Panc1 (cell line): Measurements from ENCODE around the gene LYPD6. TPM values are rescaled to one million over a fixed set of nuclear protein-coding genes. Genes with fewer than 3 reads are reported as not detected.

ENCODE experiments used
- ATAC-seq: fragments of 200-7000 bp; cut with Tn5 transposase; 2 replicates; pipeline ENCODE4 v1.9.1; 2020; ENCODE audit warnings: mild to moderate bottlenecking, moderate library complexity
- BruUV-seq: library from RNA; stranded (reverse); fragments of 400-500 nt; replicated peaks from 2 replicates; lab custom pipeline; 2021; lab: Mats Ljungman, UMichigan
- CTCF ChIA-PET: fragments of 300-600 bp; sonication (Branson Sonifier 250); formaldehyde crosslinking; loops from one replicate; lab custom pipeline; 2022; ENCODE audit warnings: antibody characterized with exemption; lab: Charles Lee
- POLR2A ChIA-PET: fragments of 300-600 bp; sonication (Branson Sonifier 250); formaldehyde crosslinking; loops from one replicate; lab custom pipeline; 2022; ENCODE audit warnings: antibody characterized with exemption; lab: Charles Lee
- DNase-seq: peaks from one replicate; pipeline ENCODE4 v3.0.0-alpha.2; 2010; ENCODE audit warnings: low read depth, low spot score
- H3K27ac ChIP-seq: 2 replicates; pipeline ENCODE4 v1.5.1; 2011; ENCODE audit warnings: mild to moderate bottlenecking, low read length, inconsistent platforms
- H3K27me3 ChIP-seq: fragments of 200-500 bp; sonication (Bioruptor generic); 2 replicates; pipeline ENCODE4 v1.6.0; 2014; ENCODE audit warnings: low read length, inconsistent platforms; ENCODE audit not compliant: control insufficient read depth, insufficient read depth
- H3K36me3 ChIP-seq: fragments of 200-500 bp; sonication (Bioruptor generic); 2 replicates; pipeline ENCODE4 v1.5.1; 2014; ENCODE audit warnings: inconsistent platforms, mild to moderate bottlenecking, low read length, moderate library complexity; ENCODE audit not compliant: control insufficient read depth, insufficient read depth
- H3K4me1 ChIP-seq: 2 replicates; pipeline ENCODE4 v1.5.1; 2011; ENCODE audit warnings: inconsistent platforms, mild to moderate bottlenecking, low read length, moderate library complexity; ENCODE audit not compliant: control insufficient read depth, insufficient read depth
- H3K4me3 ChIP-seq, 2 experiments: 2 replicates each; pipeline ENCODE4 v1.5.1; 2011 to 2012; ENCODE audit warnings: low read depth in 2 of 2, low read length in 2 of 2, mild to moderate bottlenecking in 2 of 2, inconsistent platforms in 1 of 2, moderate library complexity in 1 of 2
- H3K9me3 ChIP-seq: fragments of 200-500 bp; sonication (Bioruptor generic); 2 replicates; pipeline ENCODE4 v1.5.1; 2014; ENCODE audit warnings: low read depth, mild to moderate bottlenecking, inconsistent platforms, low read length, moderate library complexity; ENCODE audit not compliant: control insufficient read depth, insufficient read depth
- CTCF ChIP-seq: fragments of 450-650 bp; IDR thresholded peaks from 2 replicates; pipeline ENCODE4 v1.5.1; 2017; ENCODE audit warnings: mild to moderate bottlenecking
- POLR2AphosphoS5 ChIP-seq: IDR thresholded peaks from 2 replicates; pipeline ENCODE4 v1.6.1; 2012; ENCODE audit warnings: mild to moderate bottlenecking, low read depth, low read length, moderate library complexity
- REST ChIP-seq, 2 experiments: IDR thresholded peaks; 2 replicates each; pipeline ENCODE4 v1.6.1; 2011 to 2012; ENCODE audit warnings: low read depth in 2 of 2, control low read depth in 1 of 2, low read length in 1 of 2, mild to moderate bottlenecking in 1 of 2, moderate library complexity in 1 of 2; ENCODE audit not compliant: insufficient read depth in 1 of 2
- SIN3A ChIP-seq: IDR thresholded peaks from 2 replicates; pipeline ENCODE4 v1.6.1; 2012; ENCODE audit warnings: low read depth, mild to moderate bottlenecking, low read length, moderate library complexity, borderline replicate concordance; ENCODE audit not compliant: insufficient read depth
- TCF7L2 ChIP-seq: IDR thresholded peaks from 2 replicates; pipeline ENCODE4 v1.6.1; 2011; ENCODE audit warnings: mild to moderate bottlenecking, low read depth, low read length, inconsistent platforms
- in situ Hi-C: cut with HindIII; loops from 2 replicates; pipeline ENCODE4 v1.10.0; 2016; ENCODE audit warnings: low sequenced_read_pairs, low pct_unique_long_range_greater_than_20kb
- intact Hi-C: fragments of 100-400 bp; cut with micrococcal nuclease; formaldehyde crosslinking; loops from one replicate; pipeline ENCODE4 v1.10.0; 2022; ENCODE audit not compliant: unreplicated experiment
- total RNA-seq: library from RNA; stranded (reverse); gene quantifications from one replicate; pipeline ENCODE4 v1.2.1, GENCODE V29; 2021; ENCODE audit not compliant: unreplicated experiment

Gene LYPD6
- total RNA-seq, 1 experiment from 2014 or later, result 0.31 TPM

GRCh38 chr2:149313512-149313972, 16.8 kb upstream of the LYPD6 start:
- intact Hi-C loops, result no loop called here
- H3K36me3 ChIP-seq, result no peaks in the 10 kb centered on the region
- peak; percentile 75; the same call in 1 of the 2 replicates for ATAC-seq
- H3K9me3 ChIP-seq, result no peaks in the 10 kb centered on the region
- POLR2A ChIA-PET, result no interaction called here
- peak; percentile 15 for DNase-seq
- peaks cover 5% of the 10 kb centered on the region; the same call in 1 of the 2 replicates for H3K27me3 ChIP-seq
- H3K4me3 ChIP-seq, result no peak overlapping the region
- in situ Hi-C loops, result no loop called here
- CTCF ChIA-PET, result interaction anchor here (0.7 kb wide), 1 partner anchor 262 kb away, joined by 3 read pairs; no protein-coding TSS in a partner anchor
- no peak overlapping the region for H3K27ac ChIP-seq
- no peaks in the 10 kb centered on the region for H3K4me1 ChIP-seq
- TF ChIP-seq TCF7L2 (no peak), CTCF (peak; percentile 76)
- no TSS peak for BruUV-seq

- DNase-seq (no peak), ATAC-seq (no peak)
Measured at GRCh38 chr2:149314687-149315086, 15.7 kb upstream of the LYPD6 start.

GRCh38 chr2:149315461-149315860, 14.9 kb upstream of the LYPD6 start:
- CTCF ChIA-PET, result no interaction called here

More at GRCh38 chr2:149314687-149315086, 15.7 kb upstream of the LYPD6 start:
- in situ Hi-C loops, result no loop called here
- POLR2A ChIA-PET, result no interaction called here
- Histone ChIP-seq H3K4me1 (no peaks in the 10 kb centered on the region), H3K4me3 (no peak overlapping the region), H3K36me3 (no peaks in the 10 kb centered on the region), H3K27me3 (peaks cover 5% of the 10 kb centered on the region; the same call in 1 of the 2 replicates), H3K9me3 (no peaks in the 10 kb centered on the region), H3K27ac (no peak overlapping the region)
- intact Hi-C loops, result no loop called here
- CTCF ChIA-PET, result no interaction called here
- no peak for TF ChIP-seq TCF7L2
- no TSS peak for BruUV-seq

More at GRCh38 chr2:149315461-149315860, 14.9 kb upstream of the LYPD6 start:
- POLR2A ChIA-PET, result no interaction called here
- no peak overlapping the region for H3K4me3 ChIP-seq
- intact Hi-C loops, result no loop called here
- TF ChIP-seq CTCF, result no peak
- no peak for TF ChIP-seq TCF7L2
- no peak for TF ChIP-seq REST (IDR thresholded peaks at IDR 0.05; ENCODE audit: insufficient read depth in 1 of 2, low read depth in 2 of 2, low read length in 1 of 2)
- no peak for TF ChIP-seq SIN3A
- no peak for TF ChIP-seq POLR2AphosphoS5
- H3K36me3 ChIP-seq, result no peaks in the 10 kb centered on the region
- DNase-seq (no peak), ATAC-seq (no peak)
- no peak overlapping the region for H3K27ac ChIP-seq
- in situ Hi-C loops, result no loop called here
- peaks cover 5% of the 10 kb centered on the region; the same call in 1 of the 2 replicates for H3K27me3 ChIP-seq
- no peaks in the 10 kb centered on the region for H3K4me1 ChIP-seq
- no peaks in the 10 kb centered on the region for H3K9me3 ChIP-seq
- no TSS peak for BruUV-seq
